Gastroesophageal sphincter (tissue), 4 donors: ENCODE measurements around the gene KLRK1. TPM values are rescaled to one million over a fixed set of nuclear protein-coding genes. Genes with fewer than 3 reads are reported as not detected.

ENCODE experiments used
- ATAC-seq: fragments of 150-250 bp; one replicate; pipeline ENCODE4 v1.9.1; 2016; ENCODE audit warnings: mild to moderate bottlenecking, moderate library complexity
- H3K27ac ChIP-seq, 4 donors: fragments of 200-600 bp; sonication (generic) in 3 of 4; 1 replicate in 3 of 4; 2 replicates in 1 of 4; pipeline ENCODE4 v1.5.1; 2016 to 2019
- H3K27me3 ChIP-seq: fragments of 200-600 bp; sonication (generic); one replicate; pipeline ENCODE4 v1.5.1; 2019
- H3K36me3 ChIP-seq, 2 donors: fragments of 200-600 bp; sonication (generic); one replicate each; pipeline ENCODE4 v1.5.1; 2019; ENCODE audit warnings: control low read depth in 1 of 2
- H3K4me1 ChIP-seq, 3 donors: fragments of 200-600 bp; sonication (generic); 1 replicate in 2 of 3; 2 replicates in 1 of 3; pipeline ENCODE4 v1.5.1; 2016 to 2019; ENCODE audit warnings: control low read depth in 2 of 3
- H3K4me3 ChIP-seq, 2 donors: fragments of 200-600 bp; sonication (generic); one replicate each; pipeline ENCODE4 v1.5.1; 2019; ENCODE audit warnings: mild to moderate bottlenecking in 1 of 2, moderate library complexity in 1 of 2
- H3K9me3 ChIP-seq, 3 donors: fragments of 200-600 bp; sonication (generic); one replicate each; pipeline ENCODE4 v1.5.1; 2017 to 2019; ENCODE audit warnings: control low read depth in 2 of 3
- CTCF ChIP-seq, 4 experiments: fragments of 200-600 bp in 2 of 4; fragments of 450-650 bp in 2 of 4; sonication (generic) in 1 of 4; IDR thresholded peaks; one replicate each; pipeline ENCODE4 v1.5.1; 2017 to 2019; ENCODE audit warnings: antibody characterized with exemption in 4 of 4, mild to moderate bottlenecking in 2 of 4, moderate library complexity in 2 of 4
- EP300 ChIP-seq: sonication (generic); formaldehyde crosslinking; IDR thresholded peaks from one replicate; pipeline ENCODE4 v1.6.1; 2017; ENCODE audit warnings: antibody characterized with exemption, mild to moderate bottlenecking
- POLR2A ChIP-seq, 2 donors: fragments of 450-650 bp; IDR thresholded peaks; one replicate each; pipeline ENCODE4 v1.6.1; 2017; ENCODE audit warnings: antibody characterized with exemption in 2 of 2, mild to moderate bottlenecking in 2 of 2, moderate library complexity in 1 of 2
- POLR2AphosphoS5 ChIP-seq: sonication (generic); formaldehyde crosslinking; IDR thresholded peaks from one replicate; pipeline ENCODE4 v1.6.1; 2017; ENCODE audit warnings: antibody characterized with exemption
- WGBS, 2 donors: methylation state at CpG; one replicate each; pipeline ENCODE4 v1.1.5; 2018; ENCODE audit warnings: low coverage in 1 of 2; 5-methylcytosine and 5-hydroxymethylcytosine counted together
- total RNA-seq, 4 donors: library from RNA; depleted of rRNA; stranded (reverse); fragments of >200 nt; gene quantifications; one replicate each; pipeline ENCODE4 v1.1.0, GENCODE V29; 2016

The KLRK1 gene
- total RNA-seq, 4 donors from 2014 or later, result 0.57 to 2.0 (median 0.97) TPM

- Histone ChIP-seq H3K4me3 (peak overlapping the region; percentile 69 to 100), H3K27ac (peak overlapping the region; percentile 88 to 100 (median 92)), H3K27me3 (no peaks in the 10 kb centered on the region), H3K4me1 (peaks cover 11 to 40% (median 12%) of the 10 kb centered on the region in 3 donors), H3K9me3 (no peaks in the 10 kb centered on the region), H3K36me3 (no peaks in the 10 kb centered on the region)
- peak; percentile 74 for ATAC-seq
- TF ChIP-seq POLR2A (IDR thresholded peaks at IDR 0.05) (no peak), POLR2AphosphoS5 (peak; percentile 50)
- WGBS, 2 donors, result 0% methylated on average over 12 to 15 of the region's 15 CpGs
Observed at GRCh38 chr12:10364815-10365622, 24.8 kb downstream of the KLRK1 start.

- WGBS, 2 donors, result 0 to 6% methylated on average over 4 to 14 of the region's 19 CpGs
- Histone ChIP-seq H3K27ac (peak overlapping the region; percentile 88 to 100 (median 92)), H3K4me3 (peak overlapping the region; percentile 69 to 100), H3K27me3 (no peaks in the 10 kb centered on the region), H3K36me3 (no peaks in the 10 kb centered on the region), H3K4me1 (peaks cover 11 to 40% (median 12%) of the 10 kb centered on the region in 3 donors), H3K9me3 (no peaks in the 10 kb centered on the region)
- peak; percentile 73 for ATAC-seq
- TF ChIP-seq POLR2A (IDR thresholded peaks at IDR 0.05) (peak in 1 of 2 donors; percentile 13), EP300 (no peak), POLR2AphosphoS5 (peak; percentile 32)
Observed at GRCh38 chr12:10363914-10364814, 25.7 kb downstream of the KLRK1 start.

- no peak for ATAC-seq
Observed at GRCh38 chr12:10363658-10363913, 26.3 kb downstream of the KLRK1 start.

GRCh38 chr12:10362828-10363657 is 26.8 kb downstream of the KLRK1 start:
- H3K27ac ChIP-seq, result peak overlapping the region; percentile 88 to 100 (median 92)
- no peaks in the 10 kb centered on the region for H3K9me3 ChIP-seq
- WGBS, 2 donors, result 3 to 28% methylated on average over 5 to 8 of the region's 9 CpGs

More at GRCh38 chr12:10363658-10363913, 26.3 kb downstream of the KLRK1 start:
- no peaks in the 10 kb centered on the region for H3K9me3 ChIP-seq
- H3K4me1 ChIP-seq, result peaks cover 11 to 40% (median 12%) of the 10 kb centered on the region in 3 donors
- H3K4me3 ChIP-seq, result peak overlapping the region; percentile 69 to 100
- H3K27me3 ChIP-seq, result no peaks in the 10 kb centered on the region
- TF ChIP-seq POLR2A (IDR thresholded peaks at IDR 0.05) (no peak), EP300 (no peak), CTCF (IDR thresholded peaks at IDR 0.05) (no peak), POLR2AphosphoS5 (no peak)
- peak overlapping the region; percentile 88 to 100 (median 92) for H3K27ac ChIP-seq
- WGBS, 2 donors, result 25% methylated on average over 2 of the region's 5 CpGs; no CpG with 5 or more reads in 1 of the 2 donors
- H3K36me3 ChIP-seq, result no peaks in the 10 kb centered on the region

GRCh38 chr12:10362325-10362724 is 27.5 kb downstream of the KLRK1 start:
- peak overlapping the region in 3 of 4 donors; percentile 88 to 100 (median 93) for H3K27ac ChIP-seq
- H3K9me3 ChIP-seq, result no peaks in the 10 kb centered on the region
- H3K4me3 ChIP-seq, result no peak overlapping the region
- H3K36me3 ChIP-seq, result no peaks in the 10 kb centered on the region
- WGBS, 2 donors, result 33 to 85% methylated on average over 2 of the region's 3 CpGs
- H3K4me1 ChIP-seq, result peaks cover 11 to 40% (median 12%) of the 10 kb centered on the region in 3 donors
- H3K27me3 ChIP-seq, result no peaks in the 10 kb centered on the region
- no peak for TF ChIP-seq EP300
- TF ChIP-seq POLR2AphosphoS5, result no peak
- no peak for TF ChIP-seq CTCF (IDR thresholded peaks at IDR 0.05)
- no peak for TF ChIP-seq POLR2A (IDR thresholded peaks at IDR 0.05)
- no peak for ATAC-seq

More at GRCh38 chr12:10362828-10363657, 26.8 kb downstream of the KLRK1 start:
- Histone ChIP-seq H3K36me3 (no peaks in the 10 kb centered on the region), H3K4me3 (peak overlapping the region in 1 of 2 donors; percentile 69), H3K27me3 (no peaks in the 10 kb centered on the region), H3K4me1 (peaks cover 11 to 40% (median 12%) of the 10 kb centered on the region in 3 donors)
- ATAC-seq, result no peak
- TF ChIP-seq POLR2AphosphoS5, result no peak
- no peak for TF ChIP-seq POLR2A (IDR thresholded peaks at IDR 0.05)
- no peak for TF ChIP-seq EP300
